GM23338 (cell line): ENCODE data around the gene GMEB2. TPM values are rescaled to one million over a fixed set of nuclear protein-coding genes. Genes with fewer than 3 reads are reported as not detected.

ENCODE experiments used
- ATAC-seq: fragments of 200-7000 bp; cut with Tn5 transposase; 3 replicates; pipeline ENCODE4 v1.9.1; 2020
- DNase-seq: peaks from one replicate; pipeline ENCODE4 v3.0.0-alpha.2; 2015; ENCODE audit warnings: low spot score
- H2AFZ ChIP-seq: fragments of 200-600 bp; sonication (generic); 2 replicates; pipeline ENCODE4 v1.8.0; 2016; ENCODE audit warnings: antibody characterized with exemption, mild to moderate bottlenecking, moderate library complexity
- H3F3A ChIP-seq: fragments of 200-600 bp; sonication (generic); replicated peaks from 2 replicates; pipeline ENCODE4 v1.8.0; 2017; ENCODE audit warnings: antibody characterized with exemption, mixed run types, low read depth
- H3K27ac ChIP-seq: fragments of 200-600 bp; sonication (generic); 2 replicates; pipeline ENCODE4 v1.6.1; 2016; ENCODE audit warnings: low read depth
- H3K27me3 ChIP-seq: fragments of 200-600 bp; sonication (generic); 2 replicates; pipeline ENCODE4 v1.8.0; 2016; ENCODE audit warnings: mild to moderate bottlenecking, mixed run types, moderate library complexity; ENCODE audit not compliant: insufficient read depth
- H3K36me3 ChIP-seq: fragments of 200-600 bp; sonication (generic); 2 replicates; pipeline ENCODE4 v1.8.0; 2016; ENCODE audit warnings: mild to moderate bottlenecking; ENCODE audit not compliant: insufficient read depth
- H3K4me1 ChIP-seq: fragments of 200-600 bp; sonication (generic); 2 replicates; pipeline ENCODE4 v1.8.0; 2016; ENCODE audit warnings: mild to moderate bottlenecking, moderate library complexity; ENCODE audit not compliant: insufficient read depth
- H3K4me2 ChIP-seq: fragments of 200-600 bp; sonication (generic); 2 replicates; pipeline ENCODE4 v1.7.1; 2017; ENCODE audit warnings: mixed run types
- H3K4me3 ChIP-seq: fragments of 200-600 bp; sonication (generic); 2 replicates; pipeline ENCODE4 v1.6.1; 2016; ENCODE audit warnings: mixed run types
- H3K79me2 ChIP-seq: fragments of 200-600 bp; sonication (generic); replicated peaks from 2 replicates; pipeline ENCODE4 v1.8.0; 2017; ENCODE audit warnings: mild to moderate bottlenecking; ENCODE audit not compliant: insufficient read depth
- H3K9me2 ChIP-seq: fragments of 200-600 bp; sonication (generic); 2 replicates; pipeline ENCODE4 v1.8.0; 2017; ENCODE audit not compliant: insufficient read depth
- H4K20me1 ChIP-seq: fragments of 200-600 bp; sonication (generic); replicated peaks from 2 replicates; pipeline ENCODE4 v1.8.0; 2017; ENCODE audit warnings: mild to moderate bottlenecking; ENCODE audit not compliant: insufficient read depth
- H3K27ac Mint-ChIP-seq: 2 replicates; pipeline ENCODE4 v1.8.0; 2020; ENCODE audit warnings: inconsistent platforms, mild to moderate bottlenecking, moderate library complexity, mixed read lengths
- H3K27me3 Mint-ChIP-seq: 3 replicates; pipeline ENCODE4 v1.8.0; 2022; ENCODE audit warnings: low read depth, mild to moderate bottlenecking, moderate library complexity, mixed read lengths, inconsistent platforms; ENCODE audit not compliant: insufficient read depth, poor library complexity
- H3K36me3 Mint-ChIP-seq: 3 replicates; pipeline ENCODE4 v1.8.0; 2021; ENCODE audit warnings: low read depth, mild to moderate bottlenecking, inconsistent platforms, moderate library complexity, mixed read lengths
- H3K4me1 Mint-ChIP-seq: 3 replicates; pipeline ENCODE4 v1.8.0; 2020; ENCODE audit warnings: mild to moderate bottlenecking, inconsistent platforms, mixed read lengths
- H3K4me3 Mint-ChIP-seq: 3 replicates; pipeline ENCODE4 v1.8.0; 2021; ENCODE audit warnings: moderate library complexity, mild to moderate bottlenecking, inconsistent platforms, mixed read lengths
- H3K9me3 Mint-ChIP-seq: 3 replicates; pipeline ENCODE4 v1.8.0; 2020; ENCODE audit warnings: moderate library complexity, mild to moderate bottlenecking, inconsistent platforms, mixed read lengths
- CREB1 ChIP-seq: fragments of 250-450 bp; sonication (Bioruptor Pico); IDR thresholded peaks from 2 replicates; pipeline ENCODE4 v1.5.0; 2020; ENCODE audit warnings: low read depth, mild to moderate bottlenecking, moderate library complexity
- EZH2 ChIP-seq: fragments of 200-600 bp; sonication (generic); IDR thresholded peaks from one replicate; pipeline ENCODE4 v1.8.0; 2017; ENCODE audit warnings: antibody characterized with exemption, mild to moderate bottlenecking, low read depth; ENCODE audit not compliant: unreplicated experiment
- NANOG ChIP-seq: IDR thresholded peaks from 2 replicates; pipeline ENCODE4 v1.6.1; 2016; ENCODE audit warnings: antibody characterized with exemption, borderline replicate concordance
- POLR2AphosphoS5 ChIP-seq: IDR thresholded peaks from 2 replicates; pipeline ENCODE4 v1.6.1; 2016; ENCODE audit warnings: antibody characterized with exemption, low read depth
- STAT1 ChIP-seq: IDR thresholded peaks from one replicate; pipeline ENCODE4 v1.6.1; 2016; ENCODE audit warnings: antibody characterized with exemption; ENCODE audit not compliant: unreplicated experiment
- ZNF331 ChIP-seq: fragments of 250-450 bp; sonication (Bioruptor Pico); IDR thresholded peaks from 2 replicates; pipeline ENCODE4 v1.5.0; 2020; ENCODE audit warnings: low read depth, mild to moderate bottlenecking, moderate library complexity
- polyA plus RNA-seq: library from polyadenylated mRNA; unstranded; fragments of >200 nt; fragmentation: Nextera tagmentation; extraction: Ambion mirVana; gene quantifications from 2 replicates; pipeline ENCODE4 v1.2.1, GENCODE V29; 2016
- total RNA-seq: library from RNA; depleted of rRNA; stranded (reverse); fragments of >200 nt; shearing (Covaris generic); gene quantifications from 2 replicates; pipeline ENCODE4 v1.2.3, GENCODE V29; 2014
- TF ChIP-seq, protein P1 (sequence below): IDR thresholded peaks from one replicate; pipeline ENCODE4 v1.6.1; 2018; ENCODE audit warnings: antibody characterized with exemption; ENCODE audit not compliant: unreplicated experiment
- TF ChIP-seq, protein P2 (sequence below), 2 experiments: fragments of 200-600 bp in 1 of 2; sonication (generic) in 1 of 2; conservative IDR thresholded peaks; 2 replicates each; pipeline versions ENCODE4 v1.5.1 to v1.6.1; 2016 to 2017; ENCODE audit warnings: antibody characterized with exemption in 2 of 2, low read depth in 2 of 2, mild to moderate bottlenecking in 2 of 2, moderate library complexity in 1 of 2
- TF ChIP-seq, protein P3 (sequence below): IDR thresholded peaks from 2 replicates; pipeline ENCODE4 v1.6.1; 2016; ENCODE audit warnings: antibody characterized with exemption

GMEB2 gene
- total and polyA plus RNA-seq, 2 experiments from 2014 or later, result 4.4 to 20.6 TPM

DNA sequence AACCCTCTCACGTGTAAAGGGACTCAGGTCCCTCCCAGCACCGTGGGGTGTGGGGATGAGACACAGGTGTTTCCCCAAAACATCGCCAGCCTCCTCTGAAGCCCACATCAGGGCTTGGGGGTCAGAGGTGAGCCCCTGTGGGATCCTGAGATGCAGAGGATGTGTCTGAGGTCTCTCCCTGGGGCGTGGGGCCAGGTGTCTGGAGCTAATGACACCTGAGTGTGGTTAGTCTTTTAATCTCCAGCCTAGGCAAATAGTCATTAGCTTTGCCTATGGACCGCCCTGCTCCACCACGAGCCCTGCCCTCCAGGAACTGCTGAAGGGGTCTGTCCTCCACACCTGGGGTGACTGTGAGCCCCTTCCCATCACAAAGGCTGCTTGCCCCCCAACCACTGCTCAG lies 81.1 kb downstream of the GMEB2 start (continued):
- TF ChIP-seq, protein P1, sequence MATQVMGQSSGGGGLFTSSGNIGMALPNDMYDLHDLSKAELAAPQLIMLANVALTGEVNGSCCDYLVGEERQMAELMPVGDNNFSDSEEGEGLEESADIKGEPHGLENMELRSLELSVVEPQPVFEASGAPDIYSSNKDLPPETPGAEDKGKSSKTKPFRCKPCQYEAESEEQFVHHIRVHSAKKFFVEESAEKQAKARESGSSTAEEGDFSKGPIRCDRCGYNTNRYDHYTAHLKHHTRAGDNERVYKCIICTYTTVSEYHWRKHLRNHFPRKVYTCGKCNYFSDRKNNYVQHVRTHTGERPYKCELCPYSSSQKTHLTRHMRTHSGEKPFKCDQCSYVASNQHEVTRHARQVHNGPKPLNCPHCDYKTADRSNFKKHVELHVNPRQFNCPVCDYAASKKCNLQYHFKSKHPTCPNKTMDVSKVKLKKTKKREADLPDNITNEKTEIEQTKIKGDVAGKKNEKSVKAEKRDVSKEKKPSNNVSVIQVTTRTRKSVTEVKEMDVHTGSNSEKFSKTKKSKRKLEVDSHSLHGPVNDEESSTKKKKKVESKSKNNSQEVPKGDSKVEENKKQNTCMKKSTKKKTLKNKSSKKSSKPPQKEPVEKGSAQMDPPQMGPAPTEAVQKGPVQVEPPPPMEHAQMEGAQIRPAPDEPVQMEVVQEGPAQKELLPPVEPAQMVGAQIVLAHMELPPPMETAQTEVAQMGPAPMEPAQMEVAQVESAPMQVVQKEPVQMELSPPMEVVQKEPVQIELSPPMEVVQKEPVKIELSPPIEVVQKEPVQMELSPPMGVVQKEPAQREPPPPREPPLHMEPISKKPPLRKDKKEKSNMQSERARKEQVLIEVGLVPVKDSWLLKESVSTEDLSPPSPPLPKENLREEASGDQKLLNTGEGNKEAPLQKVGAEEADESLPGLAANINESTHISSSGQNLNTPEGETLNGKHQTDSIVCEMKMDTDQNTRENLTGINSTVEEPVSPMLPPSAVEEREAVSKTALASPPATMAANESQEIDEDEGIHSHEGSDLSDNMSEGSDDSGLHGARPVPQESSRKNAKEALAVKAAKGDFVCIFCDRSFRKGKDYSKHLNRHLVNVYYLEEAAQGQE, result no peak
- TF ChIP-seq NANOG (no peak), EZH2 (no peak), CREB1 (CRISPR knock-in tag) (no peak), POLR2AphosphoS5 (no peak)
- TF ChIP-seq, protein P2, sequence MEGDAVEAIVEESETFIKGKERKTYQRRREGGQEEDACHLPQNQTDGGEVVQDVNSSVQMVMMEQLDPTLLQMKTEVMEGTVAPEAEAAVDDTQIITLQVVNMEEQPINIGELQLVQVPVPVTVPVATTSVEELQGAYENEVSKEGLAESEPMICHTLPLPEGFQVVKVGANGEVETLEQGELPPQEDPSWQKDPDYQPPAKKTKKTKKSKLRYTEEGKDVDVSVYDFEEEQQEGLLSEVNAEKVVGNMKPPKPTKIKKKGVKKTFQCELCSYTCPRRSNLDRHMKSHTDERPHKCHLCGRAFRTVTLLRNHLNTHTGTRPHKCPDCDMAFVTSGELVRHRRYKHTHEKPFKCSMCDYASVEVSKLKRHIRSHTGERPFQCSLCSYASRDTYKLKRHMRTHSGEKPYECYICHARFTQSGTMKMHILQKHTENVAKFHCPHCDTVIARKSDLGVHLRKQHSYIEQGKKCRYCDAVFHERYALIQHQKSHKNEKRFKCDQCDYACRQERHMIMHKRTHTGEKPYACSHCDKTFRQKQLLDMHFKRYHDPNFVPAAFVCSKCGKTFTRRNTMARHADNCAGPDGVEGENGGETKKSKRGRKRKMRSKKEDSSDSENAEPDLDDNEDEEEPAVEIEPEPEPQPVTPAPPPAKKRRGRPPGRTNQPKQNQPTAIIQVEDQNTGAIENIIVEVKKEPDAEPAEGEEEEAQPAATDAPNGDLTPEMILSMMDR (conservative IDR thresholded peaks at IDR 0.05; ENCODE audit: low read depth in 2 of 2), result no peak

DNA sequence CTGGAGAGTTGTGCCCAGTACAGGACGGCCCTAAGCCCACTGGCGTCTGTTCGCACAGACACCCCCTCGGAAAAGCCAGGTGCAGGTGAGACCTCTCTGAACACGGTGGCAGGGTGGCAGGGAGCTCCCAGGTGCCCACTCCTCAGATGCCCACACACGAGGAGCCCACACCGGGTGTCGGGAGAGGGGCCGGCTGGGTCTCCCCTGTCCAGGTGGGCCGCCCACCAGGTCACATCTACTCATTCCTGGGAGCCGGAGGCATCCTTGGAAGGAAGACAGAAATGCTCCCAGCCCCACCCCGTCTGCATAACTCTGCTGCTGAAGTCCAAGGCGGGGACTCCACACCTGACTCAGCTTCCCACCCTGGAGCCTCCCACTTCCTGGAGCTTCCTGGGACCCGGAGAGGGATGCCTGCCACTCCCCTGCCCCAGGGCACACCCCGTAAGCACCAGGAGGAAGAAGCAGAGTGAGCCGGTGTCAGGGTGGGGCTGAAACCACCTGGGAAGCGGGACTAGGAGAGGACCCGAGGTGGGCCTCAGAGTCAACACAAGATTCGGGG lies 81.9 kb downstream of the GMEB2 start:
- Histone ChIP-seq H3K4me2 (no peak overlapping the region), H3K27me3 (no peaks in the 10 kb centered on the region), H3K9me2 (no peaks in the 10 kb centered on the region), H3F3A (no peaks in the 10 kb centered on the region), H3K4me3 (no peak overlapping the region), H3K4me1 (0 out of 2 replicates have a peak, but pooled peaks cover 5% of the 10 kb centered on the region), H3K27ac (no peak overlapping the region), H4K20me1 (no peaks in the 10 kb centered on the region), H3K79me2 (no peaks in the 10 kb centered on the region), H3K36me3 (no peaks in the 10 kb centered on the region), H2AFZ (no peak overlapping the region)
- Mint-ChIP-seq H3K27ac (no peak overlapping the region), H3K9me3 (no peaks in the 10 kb centered on the region; the same call in 2 of the 3 replicates), H3K4me1 (peaks cover 14% of the 10 kb centered on the region; the same call in 2 of the 3 replicates), H3K27me3 (peaks cover 10% of the 10 kb centered on the region), H3K36me3 (peaks cover 4% of the 10 kb centered on the region; the same call in 1 of the 3 replicates), H3K4me3 (no peak overlapping the region; the same call in 2 of the 3 replicates)
- no peak for ATAC-seq
- no peak for DNase-seq
- TF ChIP-seq STAT1 (no peak), NANOG (no peak), ZNF331 (no peak), EZH2 (no peak)
- TF ChIP-seq, protein P2 (conservative IDR thresholded peaks at IDR 0.05; ENCODE audit: low read depth in 2 of 2), result no peak
- TF ChIP-seq, protein P3, sequence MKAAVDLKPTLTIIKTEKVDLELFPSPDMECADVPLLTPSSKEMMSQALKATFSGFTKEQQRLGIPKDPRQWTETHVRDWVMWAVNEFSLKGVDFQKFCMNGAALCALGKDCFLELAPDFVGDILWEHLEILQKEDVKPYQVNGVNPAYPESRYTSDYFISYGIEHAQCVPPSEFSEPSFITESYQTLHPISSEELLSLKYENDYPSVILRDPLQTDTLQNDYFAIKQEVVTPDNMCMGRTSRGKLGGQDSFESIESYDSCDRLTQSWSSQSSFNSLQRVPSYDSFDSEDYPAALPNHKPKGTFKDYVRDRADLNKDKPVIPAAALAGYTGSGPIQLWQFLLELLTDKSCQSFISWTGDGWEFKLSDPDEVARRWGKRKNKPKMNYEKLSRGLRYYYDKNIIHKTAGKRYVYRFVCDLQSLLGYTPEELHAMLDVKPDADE, result no peak
